HG03342 (cell line): ENCODE data around the gene COLQ.
"Not testable (repeated sequence)": the region's sequence is repeated elsewhere in the genome, so short reads cannot be mapped to it uniquely, and the experiment has no call there.

Source experiments
- ATAC-seq: cut with Tn5 transposase; IDR thresholded peaks from one replicate; pipeline ENCODE4 v1.9.1; 2021; ENCODE audit warnings: mild to moderate bottlenecking, moderate library complexity; ENCODE audit not compliant: unreplicated experiment

Gene COLQ

GRCh38 chr3:15493436-15493835 lies 28.1 kb downstream of the COLQ start:
- ATAC-seq, result no peak

GRCh38 chr3:15492847-15493360 lies 28.6 kb downstream of the COLQ start:
- no peak for ATAC-seq

DNA sequence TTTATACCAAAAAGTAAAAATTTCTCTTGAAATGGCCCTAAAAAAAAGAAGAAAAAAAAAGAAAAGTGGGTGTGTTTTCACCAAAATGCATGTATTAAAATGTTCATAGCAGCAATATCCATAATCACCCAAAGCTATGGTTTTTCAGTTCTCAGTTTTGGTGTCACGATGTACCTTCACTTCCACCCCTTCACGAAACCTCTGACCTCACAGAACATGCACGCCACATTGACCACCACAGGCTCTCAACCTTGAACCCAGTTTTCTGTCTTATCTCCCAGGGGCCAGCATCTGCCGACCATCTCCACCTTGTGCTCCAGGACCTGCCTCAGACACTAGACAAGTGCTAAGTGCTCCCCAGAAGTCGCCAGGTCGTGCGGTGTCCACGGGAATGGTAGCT lies 30.4 kb downstream of the COLQ start:
- ATAC-seq, result no peak

- ATAC-seq, result no peak
Measured at GRCh38 chr3:15490158-15490557, 31.3 kb downstream of the COLQ start.

- no peak for ATAC-seq
Measured at GRCh38 chr3:15488002-15488401, 33.5 kb downstream of the COLQ start.

DNA sequence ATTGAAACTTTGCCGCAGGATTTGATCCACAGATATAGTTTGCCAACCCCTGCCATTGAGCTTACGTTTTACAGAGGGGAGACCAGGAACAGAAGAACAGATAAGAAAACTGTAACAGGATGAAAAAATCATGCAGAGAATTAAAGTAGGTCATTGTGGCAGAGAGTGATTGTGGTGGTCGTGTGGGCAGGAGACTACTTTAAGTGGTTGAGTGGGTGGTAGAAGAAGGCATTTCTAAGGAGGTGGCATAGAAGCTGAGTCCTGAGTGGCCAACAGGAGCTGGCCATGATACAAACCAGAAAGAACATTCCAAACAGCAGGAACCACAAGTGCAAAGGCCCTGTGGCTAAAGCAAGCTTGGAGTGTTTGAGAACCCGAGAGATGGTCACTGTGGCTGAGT lies 34.5 kb downstream of the COLQ start:
- ATAC-seq, result no peak

GRCh38 chr3:15486020-15486419 lies 35.5 kb downstream of the COLQ start:
- ATAC-seq, result no peak

GRCh38 chr3:15484551-15484950 lies 37.0 kb downstream of the COLQ start:
- not testable (repeated sequence) for ATAC-seq

- ATAC-seq, result no peak
Measured at GRCh38 chr3:15479400-15480224, 41.9 kb downstream of the COLQ start.

DNA sequence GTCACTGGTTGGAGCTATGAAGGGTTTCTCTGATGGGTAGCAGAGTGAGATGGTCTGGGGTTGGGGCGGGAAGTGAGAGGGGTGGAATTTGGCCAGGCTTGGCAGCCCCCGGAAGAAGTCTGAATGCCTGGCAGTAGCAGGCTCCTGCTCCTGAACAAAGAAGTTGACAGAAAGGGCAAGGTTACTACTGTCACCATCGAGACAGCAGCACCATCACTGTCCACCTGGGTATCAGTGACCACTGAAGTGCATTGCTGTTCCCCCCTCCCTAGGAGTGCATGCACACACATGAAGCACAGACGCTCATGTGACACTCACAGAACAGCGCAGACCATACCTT lies 42.9 kb downstream of the COLQ start:
- no peak for ATAC-seq

GRCh38 chr3:15477951-15478639 lies 43.4 kb downstream of the COLQ start:
- ATAC-seq, result no peak

GRCh38 chr3:15476378-15476777 lies 45.1 kb downstream of the COLQ start:
- no peak for ATAC-seq

- ATAC-seq, result no peak
Measured at GRCh38 chr3:15475161-15475560, 46.3 kb downstream of the COLQ start.

- ATAC-seq, result no peak
Measured at GRCh38 chr3:15471861-15472260, 49.6 kb downstream of the COLQ start.

DNA sequence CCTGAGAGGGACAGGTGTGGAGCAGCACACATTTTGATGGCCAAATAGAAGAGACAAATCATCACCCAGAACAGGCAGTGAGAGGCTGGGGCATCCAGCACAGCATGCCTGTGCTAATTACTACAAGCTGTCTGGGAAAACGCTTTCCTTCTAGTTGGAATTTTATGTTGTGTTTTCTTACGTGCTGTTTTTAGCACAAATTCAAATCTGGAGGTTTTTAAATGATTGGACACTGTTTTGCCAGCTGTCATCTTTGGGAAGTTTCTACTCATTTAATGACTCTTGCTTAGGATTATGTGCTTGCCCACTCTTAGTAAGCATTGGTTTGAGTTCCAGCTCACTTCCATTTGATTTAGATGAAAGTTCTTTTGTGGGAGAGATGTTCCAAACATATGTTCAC lies 50.7 kb downstream of the COLQ start:
- ATAC-seq, result no peak

- ATAC-seq, result no peak
Measured at GRCh38 chr3:15470261-15470660, 51.2 kb downstream of the COLQ start.

DNA sequence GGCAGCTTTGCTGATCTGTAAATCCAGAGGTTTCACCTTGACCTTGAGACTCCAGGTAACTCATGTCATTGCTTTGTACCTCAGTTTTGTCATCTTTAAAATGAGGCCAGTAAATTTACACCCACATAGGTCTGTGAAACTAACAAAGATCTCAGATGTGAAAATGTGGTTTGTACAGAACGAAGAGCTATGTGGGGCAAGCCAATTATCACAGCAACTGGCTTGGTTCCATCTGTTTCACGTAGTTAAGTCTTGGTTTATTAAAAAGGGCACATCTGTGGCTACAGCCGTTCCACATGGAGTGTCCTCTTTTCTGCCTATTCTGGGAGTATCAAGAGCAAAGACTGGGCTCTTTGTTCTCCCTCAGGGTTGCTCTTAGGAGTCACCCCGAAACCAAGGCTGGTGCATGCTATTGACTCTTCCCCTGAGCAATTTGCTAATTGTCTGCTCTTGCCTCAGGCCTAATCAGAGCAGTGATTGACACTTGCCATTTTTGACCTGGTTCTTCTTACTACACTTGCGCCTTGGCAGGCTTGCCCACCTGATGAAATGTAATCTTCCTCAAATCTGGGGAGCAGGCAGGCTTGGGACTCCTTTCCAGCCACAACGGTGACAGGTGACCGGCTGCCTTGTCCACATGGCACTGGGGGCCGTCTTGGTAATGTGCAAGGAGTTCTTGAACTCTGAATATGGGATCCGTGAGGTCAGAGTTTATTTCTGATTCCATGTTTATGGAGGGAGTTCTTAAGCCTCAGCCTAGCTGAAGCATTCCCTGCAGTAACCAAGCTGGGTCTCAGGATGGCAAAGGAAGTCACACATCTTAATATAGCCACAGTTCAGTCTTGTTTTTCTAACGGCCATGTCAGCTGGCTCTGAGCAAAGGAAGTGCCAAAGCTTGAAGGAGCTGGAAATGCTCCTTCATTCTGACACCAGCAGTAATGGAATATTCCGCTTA lies 54.0 kb downstream of the COLQ start:
- ATAC-seq, result peak; percentile 77

DNA sequence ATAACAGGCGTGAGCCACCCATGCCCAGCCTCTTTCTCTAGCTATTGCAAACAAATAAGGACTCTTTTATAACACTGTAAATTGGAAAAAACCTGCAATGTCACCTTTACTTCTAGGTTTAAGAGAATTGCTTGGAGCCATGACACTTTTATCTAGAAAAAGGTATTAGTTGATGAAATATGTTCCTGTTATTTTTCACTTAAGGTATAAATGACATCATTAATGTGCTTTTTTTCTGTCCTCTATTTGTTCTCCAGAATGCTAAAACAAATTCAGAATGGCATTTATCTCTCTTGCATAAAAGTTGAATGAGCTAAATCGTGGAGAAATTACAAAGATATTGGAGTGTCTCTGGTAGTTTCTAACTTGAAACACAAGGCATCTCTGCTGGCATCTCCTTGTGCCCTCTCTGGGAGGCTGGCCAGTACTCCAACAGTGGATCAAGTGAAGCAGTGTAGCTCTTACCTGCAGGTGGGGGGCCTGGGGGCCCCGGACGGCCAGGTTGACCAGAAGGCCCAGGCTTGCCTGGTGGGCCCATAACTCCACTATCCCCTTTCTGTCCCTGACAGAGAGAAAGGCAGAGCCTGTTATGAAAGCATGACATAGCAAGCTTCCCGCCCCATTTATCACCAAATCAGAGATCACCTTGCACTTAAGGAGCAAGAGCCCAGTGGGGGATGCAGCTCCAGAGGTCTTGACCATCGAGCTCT lies 55.5 kb downstream of the COLQ start:
- no peak for ATAC-seq

- no peak for ATAC-seq
Measured at GRCh38 chr3:15462451-15462850, 59.1 kb downstream of the COLQ start.

DNA sequence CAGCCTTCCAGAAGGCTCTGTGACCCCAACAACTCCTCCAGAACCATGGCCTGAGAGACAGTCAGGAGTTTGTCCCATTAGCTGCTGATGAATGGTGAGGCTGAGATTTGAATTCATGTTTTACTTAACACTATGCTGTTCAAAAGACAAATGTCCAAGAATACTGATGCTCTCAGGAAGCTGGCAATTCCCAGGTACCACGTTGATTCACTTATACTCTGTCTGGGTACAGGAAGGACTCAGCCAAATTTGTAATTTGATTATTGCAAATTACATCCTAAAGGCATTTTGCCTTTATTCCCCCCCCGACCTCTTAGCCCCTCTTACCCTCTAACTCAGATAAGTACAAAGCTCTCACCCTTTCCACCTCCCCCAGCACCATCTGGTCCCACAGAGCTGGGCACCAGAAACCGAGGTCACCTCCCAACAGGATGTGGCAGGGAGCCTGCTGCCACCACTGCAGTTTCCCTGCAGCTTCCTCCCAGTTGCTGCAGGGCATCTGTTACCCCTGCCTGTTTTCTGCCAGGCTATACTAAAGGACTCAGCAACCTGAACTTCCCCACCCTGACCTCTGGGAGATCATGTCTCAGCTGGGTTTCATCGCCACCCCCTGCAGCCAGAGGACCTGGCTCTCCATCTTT lies 60.5 kb downstream of the COLQ start:
- ATAC-seq, result no peak
